K562 (cell line): ENCODE results near the gene KNL1. TPM values are rescaled to one million over a fixed set of nuclear protein-coding genes. Genes with fewer than 3 reads are reported as not detected.
A peak's percentile ranks its signal among the peaks of the same experiment; 100 is the strongest.

Source experiments
- ATAC-seq: fragments of 200-7000 bp; cut with Tn5 transposase; 3 replicates; pipeline ENCODE4 v1.9.1; 2020; ENCODE audit warnings: moderate library complexity
- BruUV-seq: library from RNA; stranded (reverse); fragments of 400-500 nt; replicated peaks from 2 replicates; lab custom pipeline; 2021; lab: Mats Ljungman, UMichigan
- CTCF ChIA-PET: fragments of 300-600 bp; formaldehyde crosslinking; extraction: SDS; loops from one replicate; lab custom pipeline; 2021; ENCODE audit warnings: low intra/inter-chr PET ratio; lab: Yijun Ruan, JAX
- POLR2A ChIA-PET: fragments of 300-600, 350-650 bp; sonication (Branson Sonifier 250); formaldehyde crosslinking; extraction: SDS; loops from one replicate; lab custom pipeline; 2021; ENCODE audit warnings: antibody characterized with exemption, inconsistent platforms; lab: Yijun Ruan, JAX
- DNase-seq, 4 experiments: peaks; one replicate each; pipeline versions ENCODE4 v3.0.0 to v3.0.0-alpha.2; 2011 to 2018; ENCODE audit warnings: low spot score in 3 of 4, mixed read lengths in 3 of 4; ENCODE audit errors: extremely low read depth in 1 of 4
- FAIRE-seq: peaks from 2 replicates; lab custom pipeline; 2011; peaks lifted over from hg19 to GRCh38; lab: Jason Lieb, UNC
- H2AFZ ChIP-seq: 2 replicates; pipeline ENCODE4 v1.6.0; 2011; ENCODE audit warnings: low read depth, low read length, control low read depth, inconsistent platforms
- H3K27ac ChIP-seq: fragments of 200-600 bp; 3 replicates; pipeline ENCODE4 v1.8.0; 2011; ENCODE audit warnings: low read depth, mild to moderate bottlenecking, control low read depth, inconsistent platforms, low read length, moderate library complexity, mixed read lengths; ENCODE audit errors: extremely low read depth
- H3K27me3 ChIP-seq, 2 experiments: fragments of 300-600 bp in 1 of 2; 2 replicates in 1 of 2; 3 replicates in 1 of 2; pipeline versions ENCODE4 v1.6.0 to v1.8.0; 2011; ENCODE audit warnings: inconsistent platforms in 2 of 2, low read length in 2 of 2, mild to moderate bottlenecking in 1 of 2, mixed read lengths in 1 of 2, moderate library complexity in 1 of 2; ENCODE audit not compliant: control insufficient read depth in 2 of 2, insufficient read depth in 2 of 2
- H3K36me3 ChIP-seq: fragments of 300-600 bp; 3 replicates; pipeline ENCODE4 v1.8.0; 2011; ENCODE audit warnings: mild to moderate bottlenecking, low read length, inconsistent platforms; ENCODE audit not compliant: control insufficient read depth, insufficient read depth
- H3K4me1 ChIP-seq, 2 experiments: fragments of 200-600 bp in 1 of 2; replicated peaks in 1 of 2; 2 replicates in 1 of 2; 3 replicates in 1 of 2; pipeline versions ENCODE4 v1.5.1 to v1.8.0; 2011; ENCODE audit warnings: inconsistent platforms in 2 of 2, low read length in 2 of 2, mild to moderate bottlenecking in 1 of 2, mixed read lengths in 1 of 2, moderate library complexity in 1 of 2; ENCODE audit not compliant: control insufficient read depth in 2 of 2, insufficient read depth in 2 of 2
- H3K4me2 ChIP-seq: 2 replicates; pipeline ENCODE4 v1.6.1; 2011; ENCODE audit warnings: low read length, control low read depth, inconsistent platforms, mixed read lengths; ENCODE audit not compliant: insufficient read depth
- H3K4me3 ChIP-seq: fragments of 200-600 bp; sonication (generic), shearing (Covaris generic); 2 replicates; pipeline ENCODE4 v1.5.1; 2016; ENCODE audit warnings: control low read depth, inconsistent platforms
- H3K79me2 ChIP-seq: fragments of 200-600 bp; 3 replicates; pipeline ENCODE4 v1.8.0; 2011; ENCODE audit warnings: low read length, inconsistent platforms; ENCODE audit not compliant: control insufficient read depth, insufficient read depth
- H3K9ac ChIP-seq, 2 experiments: 2 replicates each; pipeline versions ENCODE4 v1.6.0 to v1.6.1; 2011; ENCODE audit warnings: low read depth in 2 of 2, low read length in 2 of 2, control low read depth in 1 of 2, inconsistent platforms in 1 of 2, mild to moderate bottlenecking in 1 of 2, mixed read lengths in 1 of 2; ENCODE audit not compliant: insufficient read depth in 1 of 2
- H3K9me1 ChIP-seq: one replicate; pipeline ENCODE4 v1.6.0; 2011; ENCODE audit warnings: inconsistent platforms, mild to moderate bottlenecking, low read length, moderate library complexity; ENCODE audit not compliant: control insufficient read depth, insufficient read depth
- H3K9me3 ChIP-seq: replicated peaks from 2 replicates; pipeline ENCODE4 v1.5.1; 2011; ENCODE audit warnings: low read depth, low read length, inconsistent platforms; ENCODE audit not compliant: control insufficient read depth, insufficient read depth
- H4K20me1 ChIP-seq: replicated peaks from 2 replicates; pipeline ENCODE4 v1.6.1; 2011; ENCODE audit warnings: low read length, inconsistent platforms, mixed read lengths; ENCODE audit not compliant: control insufficient read depth, insufficient read depth
- CBX8 ChIP-seq: fragments of 200-600 bp; sonication (generic); IDR thresholded peaks from 2 replicates; pipeline ENCODE4 v1.6.1; 2012; ENCODE audit warnings: borderline replicate concordance, mixed run types, low read depth, mild to moderate bottlenecking, moderate library complexity, mixed read lengths, low read length, control low read depth, inconsistent platforms; ENCODE audit not compliant: poor library complexity, severe bottlenecking; ENCODE audit errors: extremely low read depth
- CHD2 ChIP-seq: IDR thresholded peaks from 2 replicates; pipeline ENCODE4 v1.6.1; 2011; ENCODE audit warnings: low read depth, low read length
- EP400 ChIP-seq: fragments of 450-650 bp; IDR thresholded peaks from 2 replicates; pipeline ENCODE4 v1.6.1; 2017; ENCODE audit warnings: antibody characterized with exemption, mild to moderate bottlenecking, moderate library complexity
- EZH2 ChIP-seq: IDR thresholded peaks from 2 replicates; pipeline ENCODE4 v1.6.1; 2012; ENCODE audit warnings: low read depth, mild to moderate bottlenecking, inconsistent platforms, low read length, borderline replicate concordance
- FOXO4 ChIP-seq: fragments of 450-650 bp; formaldehyde crosslinking; IDR thresholded peaks from 2 replicates; pipeline ENCODE4 v1.4.0; 2020; ENCODE audit warnings: mild to moderate bottlenecking, moderate library complexity
- HDAC8 ChIP-seq: fragments of 450-650 bp; IDR thresholded peaks from 2 replicates; pipeline ENCODE4 v1.6.1; 2016; ENCODE audit warnings: mild to moderate bottlenecking, missing genetic modification characterization, moderate library complexity, missing compliant biosample characterization
- KAT2B ChIP-seq: IDR thresholded peaks from one replicate; pipeline ENCODE4 v1.6.1; 2012; ENCODE audit warnings: low read depth, mild to moderate bottlenecking, control low read depth, inconsistent platforms, low read length, moderate library complexity
- KLF1 ChIP-seq: fragments of 450-650 bp; IDR thresholded peaks from 2 replicates; pipeline ENCODE4 v1.6.1; 2016; ENCODE audit warnings: missing genetic modification characterization, missing compliant biosample characterization
- POLR2AphosphoS2 ChIP-seq: IDR thresholded peaks from 2 replicates; pipeline ENCODE4 v1.6.1; 2012; ENCODE audit warnings: low read length, improper control_type of control experiment
- PYGO2 ChIP-seq: fragments of 450-650 bp; IDR thresholded peaks from 2 replicates; pipeline ENCODE4 v1.6.1; 2016; ENCODE audit warnings: mild to moderate bottlenecking, missing genetic modification characterization, moderate library complexity, missing compliant biosample characterization
- SREBF2 ChIP-seq: sonication (generic); formaldehyde crosslinking; IDR thresholded peaks from 2 replicates; pipeline ENCODE4 v1.4.0; 2020; ENCODE audit warnings: mild to moderate bottlenecking, missing genetic modification reagents
- SRSF1 ChIP-seq: fragments of 200-400 bp; formaldehyde crosslinking; IDR thresholded peaks from 2 replicates; pipeline ENCODE4 v1.6.1; 2017; ENCODE audit warnings: mild to moderate bottlenecking, low read depth, low read length, moderate library complexity
- TCF15 ChIP-seq: fragments of 250-450 bp; sonication (Bioruptor Pico); IDR thresholded peaks from 2 replicates; pipeline ENCODE4 v1.8.0; 2022; ENCODE audit warnings: moderate library complexity, mild to moderate bottlenecking, inconsistent platforms
- ZNF121 ChIP-seq: sonication (generic); formaldehyde crosslinking; conservative IDR thresholded peaks from 2 replicates; pipeline ENCODE4 v1.8.0; 2022; ENCODE audit warnings: missing genetic modification reagents
- ZNF165 ChIP-seq: fragments of 250-450 bp; sonication (Bioruptor Pico); IDR thresholded peaks from 2 replicates; pipeline ENCODE4 v1.4.0; 2020; ENCODE audit warnings: borderline replicate concordance
- WGBS: fragments of 100-300 bp; shearing (Covaris generic); methylation state at CpG from one replicate; pipeline ENCODE4 v1.1.6; 2016; ENCODE audit warnings: low coverage, mixed read lengths; ENCODE audit not compliant: insufficient coverage; ENCODE audit errors: missing lambda C conversion rate; 5-methylcytosine and 5-hydroxymethylcytosine counted together
- in situ Hi-C: fragments of 300-500 bp; cut with MboI; formaldehyde crosslinking; loops from 4 replicates; pipeline ENCODE4 v1.15.0; 2018; ENCODE audit warnings: inconsistent platforms, mixed read lengths
- intact Hi-C: fragments of 100-400 bp; cut with micrococcal nuclease; formaldehyde crosslinking; loops from 2 replicates; pipeline ENCODE4 v1.14.2; 2022
- polyA plus RNA-seq, 8 experiments: library from polyadenylated mRNA; depleted of rRNA in 4 of 8; stranded (reverse) in 5 of 8; unstranded in 3 of 8; fragments of >200 nt; fragmentation: Nextera tagmentation in 2 of 8; fragmentation: Illumina TruSeq in 1 of 8; extraction: Ambion mirVana in 2 of 8; extraction: Trizol in 1 of 8; gene quantifications; 2 replicates each; pipeline versions ENCODE4 v1.2.1 to v1.2.3, GENCODE V29; 2011 to 2014; ENCODE audit warnings: inconsistent platforms in 1 of 8, missing spikeins in 1 of 8
- total RNA-seq, 7 experiments: library from RNA; depleted of rRNA in 6 of 7; stranded (reverse); fragments of >200 nt in 6 of 7; fragmentation: Illumina TruSeq in 2 of 7; extraction: Trizol in 2 of 7; gene quantifications; 2 replicates each; pipeline versions ENCODE4 v1.2.1 to v1.2.3, GENCODE V29; 2011 to 2021; ENCODE audit warnings: low replicate concordance in 1 of 7

Gene KNL1
- total and polyA plus RNA-seq, 9 of the 15 experiments (the other 6 are each of a cell fraction or from before 2014, with no cell fraction given): 14.5 to 65.4 (median 34.6) TPM

GRCh38 chr15:40598672-40599071 is 4.6 kb downstream of the KNL1 start:
- Histone ChIP-seq H3K27me3 (no peaks in the 10 kb centered on the region), H3K4me1 (peaks cover 4 to 6% of the 10 kb centered on the region in 2 experiments; a peak in 3 of 5 replicates), H3K79me2 (peaks cover 81% of the 10 kb centered on the region), H3K4me3 (no peak overlapping the region), H4K20me1 (no peaks in the 10 kb centered on the region), H3K27ac (no peak overlapping the region), H3K9ac (no peak overlapping the region), H3K9me3 (0 out of 2 replicates have a peak, but pooled peaks cover 1% of the 10 kb centered on the region), H2AFZ (no peak overlapping the region), H3K4me2 (no peak overlapping the region), H3K9me1 (no peaks in the 10 kb centered on the region), H3K36me3 (peaks cover 12% of the 10 kb centered on the region; the same call in 1 of the 3 replicates)
- TF ChIP-seq CHD2 (no peak), ZNF121 (CRISPR knock-in tag) (peak; percentile 71)
- 55% methylated on average over 3 of the region's 4 CpGs for WGBS
- in situ Hi-C loops (no loop called here), intact Hi-C loops (loop anchor here (10.0 kb wide), 2 partner anchors 166 to 296 kb away; partner anchors contain the start of genes C15orf62, GCHFR and VPS18)
- ChIA-PET CTCF (no interaction called here), POLR2A (interaction anchor here (1.2 kb wide), 1 partner anchor 30 kb away, joined by 4 read pairs; the partner anchor contains the start of gene RPUSD2)
- no peak for DNase-seq
- no TSS peak for BruUV-seq
- FAIRE-seq: no peak
- no peak for ATAC-seq

GRCh38 chr15:40600956-40601355 is 6.9 kb downstream of the KNL1 start:
- no peak for TF ChIP-seq ZNF165 (CRISPR knock-in tag)
- no peak for TF ChIP-seq KAT2B
- no peak for TF ChIP-seq SRSF1
- TF ChIP-seq TCF15 (CRISPR knock-in tag): no peak
- TF ChIP-seq EZH2: no peak
- TF ChIP-seq POLR2AphosphoS2: no peak
- no peak for TF ChIP-seq SREBF2 (CRISPR knock-in tag)
- TF ChIP-seq CBX8: no peak
- no peak for TF ChIP-seq FOXO4
- no peak for TF ChIP-seq HDAC8
- no peak for TF ChIP-seq KLF1
- TF ChIP-seq PYGO2 (tag): no peak
- TF ChIP-seq EP400: no peak
- 95% methylated on average over 12 of the region's 12 CpGs for WGBS
- POLR2A ChIA-PET: no interaction called here
- in situ Hi-C loops (no loop called here), intact Hi-C loops (no loop called here)
- DNase-seq: no peak
- Histone ChIP-seq H3K27ac (no peak overlapping the region), H3K36me3 (peaks cover 32% of the 10 kb centered on the region; the same call in 2 of the 3 replicates), H4K20me1 (no peaks in the 10 kb centered on the region), H3K9me3 (0 out of 2 replicates have a peak, but pooled peaks cover 1% of the 10 kb centered on the region), H3K9ac (no peak overlapping the region), H3K27me3 (no peaks in the 10 kb centered on the region), H3K9me1 (no peaks in the 10 kb centered on the region), H3K79me2 (peaks cover 65% of the 10 kb centered on the region), H3K4me2 (no peak overlapping the region), H2AFZ (no peak overlapping the region), H3K4me1 (peaks cover 0 to 5% of the 10 kb centered on the region in 2 experiments; a peak in 2 of 5 replicates), H3K4me3 (no peak overlapping the region)
- ATAC-seq: no peak
- BruUV-seq: no TSS peak
- FAIRE-seq: no peak
- CTCF ChIA-PET: no interaction called here
